Panc1 (cell line): ENCODE measurements around the gene GATA5.

Experiments used
- POLR2AphosphoS5 ChIP-seq: IDR thresholded peaks from 2 replicates; pipeline ENCODE4 v1.6.1; 2012; ENCODE audit warnings: mild to moderate bottlenecking, low read depth, low read length, moderate library complexity
- TCF7L2 ChIP-seq: IDR thresholded peaks from 2 replicates; pipeline ENCODE4 v1.6.1; 2011; ENCODE audit warnings: mild to moderate bottlenecking, low read depth, low read length, inconsistent platforms
- TF ChIP-seq, protein P1 (sequence below): fragments of 450-650 bp; IDR thresholded peaks from 2 replicates; pipeline ENCODE4 v1.5.1; 2017; ENCODE audit warnings: mild to moderate bottlenecking
- TF ChIP-seq, protein P2 (sequence below), 2 experiments: IDR thresholded peaks; 2 replicates each; pipeline ENCODE4 v1.6.1; 2011 to 2012; ENCODE audit warnings: low read depth in 2 of 2, control low read depth in 1 of 2, low read length in 1 of 2, mild to moderate bottlenecking in 1 of 2, moderate library complexity in 1 of 2; ENCODE audit not compliant: insufficient read depth in 1 of 2

DNA sequence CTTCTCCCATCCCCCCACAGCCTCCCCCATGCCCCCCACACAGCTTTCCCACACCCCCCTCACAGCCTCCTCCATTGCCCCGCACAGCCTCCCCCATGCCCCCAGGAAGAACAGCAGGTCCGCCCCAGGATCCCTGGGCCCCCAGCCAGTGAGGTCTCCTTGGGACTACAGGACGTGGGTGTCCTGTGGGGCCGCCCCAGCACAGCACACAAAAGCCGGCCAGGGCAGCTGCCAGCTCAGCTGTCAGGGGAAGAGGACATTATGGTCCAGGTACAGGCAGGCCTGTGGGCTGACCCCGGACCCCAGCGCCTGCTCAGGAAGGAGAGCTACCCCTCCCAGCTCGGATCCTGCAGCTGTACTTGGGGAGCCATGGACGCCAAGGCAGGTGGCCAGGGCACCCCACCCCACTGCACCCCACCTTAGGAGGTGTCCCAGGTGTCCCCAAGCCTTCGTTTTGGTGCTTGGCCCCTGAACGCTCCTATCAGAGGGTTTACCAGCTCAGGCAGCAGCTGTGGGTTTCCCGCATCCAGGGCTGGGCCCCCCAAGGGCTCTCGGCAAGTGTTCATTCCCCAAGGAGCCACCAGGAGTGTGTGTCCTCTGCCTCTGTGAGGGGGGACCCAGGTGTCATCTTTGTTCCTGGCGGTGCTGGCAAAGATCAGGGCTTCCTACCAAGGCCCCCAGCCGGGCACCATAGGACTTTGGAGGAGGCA is 42.3 kb upstream of the GATA5 start:
- TF ChIP-seq, protein P1, sequence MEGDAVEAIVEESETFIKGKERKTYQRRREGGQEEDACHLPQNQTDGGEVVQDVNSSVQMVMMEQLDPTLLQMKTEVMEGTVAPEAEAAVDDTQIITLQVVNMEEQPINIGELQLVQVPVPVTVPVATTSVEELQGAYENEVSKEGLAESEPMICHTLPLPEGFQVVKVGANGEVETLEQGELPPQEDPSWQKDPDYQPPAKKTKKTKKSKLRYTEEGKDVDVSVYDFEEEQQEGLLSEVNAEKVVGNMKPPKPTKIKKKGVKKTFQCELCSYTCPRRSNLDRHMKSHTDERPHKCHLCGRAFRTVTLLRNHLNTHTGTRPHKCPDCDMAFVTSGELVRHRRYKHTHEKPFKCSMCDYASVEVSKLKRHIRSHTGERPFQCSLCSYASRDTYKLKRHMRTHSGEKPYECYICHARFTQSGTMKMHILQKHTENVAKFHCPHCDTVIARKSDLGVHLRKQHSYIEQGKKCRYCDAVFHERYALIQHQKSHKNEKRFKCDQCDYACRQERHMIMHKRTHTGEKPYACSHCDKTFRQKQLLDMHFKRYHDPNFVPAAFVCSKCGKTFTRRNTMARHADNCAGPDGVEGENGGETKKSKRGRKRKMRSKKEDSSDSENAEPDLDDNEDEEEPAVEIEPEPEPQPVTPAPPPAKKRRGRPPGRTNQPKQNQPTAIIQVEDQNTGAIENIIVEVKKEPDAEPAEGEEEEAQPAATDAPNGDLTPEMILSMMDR = no peak
- TF ChIP-seq, protein P2, sequence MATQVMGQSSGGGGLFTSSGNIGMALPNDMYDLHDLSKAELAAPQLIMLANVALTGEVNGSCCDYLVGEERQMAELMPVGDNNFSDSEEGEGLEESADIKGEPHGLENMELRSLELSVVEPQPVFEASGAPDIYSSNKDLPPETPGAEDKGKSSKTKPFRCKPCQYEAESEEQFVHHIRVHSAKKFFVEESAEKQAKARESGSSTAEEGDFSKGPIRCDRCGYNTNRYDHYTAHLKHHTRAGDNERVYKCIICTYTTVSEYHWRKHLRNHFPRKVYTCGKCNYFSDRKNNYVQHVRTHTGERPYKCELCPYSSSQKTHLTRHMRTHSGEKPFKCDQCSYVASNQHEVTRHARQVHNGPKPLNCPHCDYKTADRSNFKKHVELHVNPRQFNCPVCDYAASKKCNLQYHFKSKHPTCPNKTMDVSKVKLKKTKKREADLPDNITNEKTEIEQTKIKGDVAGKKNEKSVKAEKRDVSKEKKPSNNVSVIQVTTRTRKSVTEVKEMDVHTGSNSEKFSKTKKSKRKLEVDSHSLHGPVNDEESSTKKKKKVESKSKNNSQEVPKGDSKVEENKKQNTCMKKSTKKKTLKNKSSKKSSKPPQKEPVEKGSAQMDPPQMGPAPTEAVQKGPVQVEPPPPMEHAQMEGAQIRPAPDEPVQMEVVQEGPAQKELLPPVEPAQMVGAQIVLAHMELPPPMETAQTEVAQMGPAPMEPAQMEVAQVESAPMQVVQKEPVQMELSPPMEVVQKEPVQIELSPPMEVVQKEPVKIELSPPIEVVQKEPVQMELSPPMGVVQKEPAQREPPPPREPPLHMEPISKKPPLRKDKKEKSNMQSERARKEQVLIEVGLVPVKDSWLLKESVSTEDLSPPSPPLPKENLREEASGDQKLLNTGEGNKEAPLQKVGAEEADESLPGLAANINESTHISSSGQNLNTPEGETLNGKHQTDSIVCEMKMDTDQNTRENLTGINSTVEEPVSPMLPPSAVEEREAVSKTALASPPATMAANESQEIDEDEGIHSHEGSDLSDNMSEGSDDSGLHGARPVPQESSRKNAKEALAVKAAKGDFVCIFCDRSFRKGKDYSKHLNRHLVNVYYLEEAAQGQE (IDR thresholded peaks at IDR 0.05; ENCODE audit: insufficient read depth in 1 of 2, low read depth in 2 of 2, low read length in 1 of 2) = no peak
- TF ChIP-seq POLR2AphosphoS5 (no peak), TCF7L2 (no peak)
